Epithelial cell of umbilical artery (primary cell): Measurements from ENCODE around the gene AMELY. TPM values are rescaled to one million over a fixed set of nuclear protein-coding genes. Genes with fewer than 3 reads are reported as not detected.

Source experiments
- total RNA-seq: library from RNA; depleted of rRNA; stranded (reverse); fragments of >200 nt; gene quantifications from 2 replicates; pipeline ENCODE4 v1.2.3, GENCODE V29; 2014

AMELY gene, protein sequence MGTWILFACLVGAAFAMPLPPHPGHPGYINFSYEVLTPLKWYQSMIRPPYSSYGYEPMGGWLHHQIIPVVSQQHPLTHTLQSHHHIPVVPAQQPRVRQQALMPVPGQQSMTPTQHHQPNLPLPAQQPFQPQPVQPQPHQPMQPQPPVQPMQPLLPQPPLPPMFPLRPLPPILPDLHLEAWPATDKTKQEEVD
- total RNA-seq: not detected in 2 replicates

DNA sequence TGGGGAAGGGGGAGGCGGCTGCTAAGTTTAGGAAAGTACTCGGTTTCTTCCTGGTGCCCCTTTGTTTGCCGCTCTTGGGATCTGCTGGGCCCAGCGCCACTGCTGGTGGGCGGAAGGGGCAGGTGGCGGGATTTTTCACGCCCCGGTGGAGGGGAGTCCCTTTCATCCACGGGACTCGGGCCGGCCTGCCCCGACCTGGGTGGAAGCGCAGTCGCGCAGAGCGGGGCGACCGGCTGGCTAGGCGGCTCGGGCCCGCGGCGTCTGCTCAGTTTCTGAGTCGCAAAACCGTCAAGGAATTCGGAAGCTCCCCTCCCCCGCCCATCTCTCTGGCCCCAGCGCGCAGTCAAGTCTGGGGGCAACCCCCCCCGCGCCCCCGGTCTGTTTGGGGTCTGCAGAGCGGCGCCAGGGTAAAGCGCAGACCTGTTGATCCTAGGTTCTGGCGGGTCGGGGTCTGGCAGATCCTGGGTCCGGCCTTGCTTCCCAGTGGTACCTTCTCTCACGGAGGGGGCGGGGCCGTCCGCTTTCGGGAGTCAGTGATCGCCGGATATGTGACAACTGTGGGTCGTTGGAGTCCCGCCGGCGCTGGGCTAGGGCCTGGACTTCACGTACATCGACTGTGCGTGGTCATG, at the start of gene AMELY:
Gene AMELY, minus strand, starts transcription at position 500 of the 629 bp plus-strand sequence. CDS start 39,144 bp downstream, outside the sequence.

DNA sequence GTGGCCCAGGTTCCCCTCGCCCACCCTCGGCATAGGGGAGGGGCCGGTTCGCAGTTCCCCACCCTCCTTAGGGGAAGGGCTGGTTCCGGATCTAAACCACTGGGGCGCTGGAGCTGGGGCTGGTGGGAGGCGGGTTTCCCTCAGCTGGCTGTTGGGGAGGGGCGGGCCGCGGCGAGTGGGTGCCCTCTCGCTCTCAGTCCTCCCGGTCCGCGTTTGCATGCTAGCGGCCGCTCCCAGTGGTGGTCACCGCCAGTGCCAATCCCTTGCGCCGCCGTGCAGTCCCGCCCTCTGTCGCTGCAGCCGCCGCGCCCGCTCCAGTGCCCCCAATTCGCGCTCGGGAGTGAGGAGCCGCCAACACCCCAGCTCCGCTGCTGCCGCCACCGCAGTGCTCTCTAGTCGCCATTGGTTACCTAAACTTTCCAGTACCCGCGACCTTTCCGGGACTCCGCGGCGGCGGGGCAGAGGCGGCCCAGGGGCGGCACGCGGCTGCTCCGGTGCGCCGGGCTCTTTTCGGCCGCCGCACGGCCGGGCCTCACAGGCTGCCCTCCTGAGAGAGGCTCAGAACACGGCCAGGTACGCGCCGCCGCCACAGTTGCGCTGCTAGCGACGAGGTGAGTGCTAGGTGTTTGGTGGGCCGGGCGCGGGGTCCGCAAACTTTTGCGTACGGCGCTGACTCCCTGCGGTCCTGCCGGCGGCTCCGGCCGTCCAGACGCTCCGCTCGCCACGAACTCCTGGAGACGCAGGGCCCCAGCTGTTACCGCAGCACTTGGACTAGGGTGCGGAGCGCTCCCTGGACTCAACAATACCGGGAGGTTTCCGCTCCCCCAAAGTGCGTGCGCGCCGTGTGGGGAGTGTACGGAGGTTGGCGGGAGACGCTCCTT, 940 bp downstream of the AMELY start, which contains the start of gene TBL1Y:
Gene TBL1Y, plus strand, starts transcription at position 326 of the 881 bp plus-strand sequence. CDS start 114,388 bp downstream, outside the sequence.

Other genes starting within 250 kb of the AMELY start
- gene TBL1Y, start 1.1 kb downstream of the AMELY start, total RNA-seq: not detected in 2 replicates